Osteocyte (in vitro differentiated cells): Measurements from ENCODE around the gene GOLGA3. TPM values are rescaled to one million over a fixed set of nuclear protein-coding genes. Genes with fewer than 3 reads are reported as not detected.

ENCODE experiments used
- DNase-seq: peaks from one replicate; pipeline ENCODE4 v3.0.0; 2021; ENCODE audit warnings: mixed read lengths; ENCODE audit not compliant: unreplicated experiment; ENCODE audit errors: extremely low spot score
- H3K27ac Mint-ChIP-seq: one replicate; pipeline ENCODE4 v1.8.0; 2021; ENCODE audit warnings: mild to moderate bottlenecking, mixed read lengths; ENCODE audit not compliant: unreplicated experiment
- H3K27me3 Mint-ChIP-seq: one replicate; pipeline ENCODE4 v1.8.0; 2021; ENCODE audit warnings: mixed read lengths; ENCODE audit not compliant: unreplicated experiment
- H3K36me3 Mint-ChIP-seq: one replicate; pipeline ENCODE4 v1.8.0; 2021; ENCODE audit warnings: mixed read lengths; ENCODE audit not compliant: unreplicated experiment
- H3K4me1 Mint-ChIP-seq: one replicate; pipeline ENCODE4 v1.8.0; 2021; ENCODE audit warnings: mixed read lengths; ENCODE audit not compliant: unreplicated experiment
- H3K4me3 Mint-ChIP-seq: one replicate; pipeline ENCODE4 v1.8.0; 2021; ENCODE audit warnings: mild to moderate bottlenecking, moderate library complexity, mixed read lengths; ENCODE audit not compliant: unreplicated experiment
- H3K9me3 Mint-ChIP-seq: one replicate; pipeline ENCODE4 v1.8.0; 2021; ENCODE audit warnings: mixed read lengths; ENCODE audit not compliant: unreplicated experiment
- total RNA-seq: library from RNA; stranded (reverse); gene quantifications from 2 replicates; pipeline ENCODE4 v1.2.1, GENCODE V29; 2021
- TF ChIP-seq, protein P1 (sequence below): fragments of 200-600 bp; sonication (generic); IDR thresholded peaks from 2 replicates; pipeline ENCODE4 v1.5.0; 2021; ENCODE audit warnings: antibody characterized with exemption, mild to moderate bottlenecking, moderate library complexity

The GOLGA3 gene
- total RNA-seq, 1 donor from 2014 or later, result 104 TPM

GRCh38 chr12:132724506-132725241, 104.0 kb downstream of the GOLGA3 start:
- H3K36me3 Mint-ChIP-seq, result peaks cover 47% of the 10 kb centered on the region
- no peak overlapping the region for H3K27ac Mint-ChIP-seq
- TF ChIP-seq, protein P1, sequence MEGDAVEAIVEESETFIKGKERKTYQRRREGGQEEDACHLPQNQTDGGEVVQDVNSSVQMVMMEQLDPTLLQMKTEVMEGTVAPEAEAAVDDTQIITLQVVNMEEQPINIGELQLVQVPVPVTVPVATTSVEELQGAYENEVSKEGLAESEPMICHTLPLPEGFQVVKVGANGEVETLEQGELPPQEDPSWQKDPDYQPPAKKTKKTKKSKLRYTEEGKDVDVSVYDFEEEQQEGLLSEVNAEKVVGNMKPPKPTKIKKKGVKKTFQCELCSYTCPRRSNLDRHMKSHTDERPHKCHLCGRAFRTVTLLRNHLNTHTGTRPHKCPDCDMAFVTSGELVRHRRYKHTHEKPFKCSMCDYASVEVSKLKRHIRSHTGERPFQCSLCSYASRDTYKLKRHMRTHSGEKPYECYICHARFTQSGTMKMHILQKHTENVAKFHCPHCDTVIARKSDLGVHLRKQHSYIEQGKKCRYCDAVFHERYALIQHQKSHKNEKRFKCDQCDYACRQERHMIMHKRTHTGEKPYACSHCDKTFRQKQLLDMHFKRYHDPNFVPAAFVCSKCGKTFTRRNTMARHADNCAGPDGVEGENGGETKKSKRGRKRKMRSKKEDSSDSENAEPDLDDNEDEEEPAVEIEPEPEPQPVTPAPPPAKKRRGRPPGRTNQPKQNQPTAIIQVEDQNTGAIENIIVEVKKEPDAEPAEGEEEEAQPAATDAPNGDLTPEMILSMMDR, result no peak
- no peaks in the 10 kb centered on the region for H3K27me3 Mint-ChIP-seq
- no peaks in the 10 kb centered on the region for H3K9me3 Mint-ChIP-seq
- no peaks in the 10 kb centered on the region for H3K4me1 Mint-ChIP-seq
- DNase-seq, result no peak
- no peak overlapping the region for H3K4me3 Mint-ChIP-seq

GRCh38 chr12:132723764-132724140, 104.9 kb downstream of the GOLGA3 start:
- no peaks in the 10 kb centered on the region for H3K4me1 Mint-ChIP-seq
- DNase-seq, result no peak
- TF ChIP-seq, protein P1, result no peak
- no peak overlapping the region for H3K27ac Mint-ChIP-seq
- H3K27me3 Mint-ChIP-seq, result no peaks in the 10 kb centered on the region
- H3K4me3 Mint-ChIP-seq, result no peak overlapping the region
- peaks cover 46% of the 10 kb centered on the region for H3K36me3 Mint-ChIP-seq
- H3K9me3 Mint-ChIP-seq, result no peaks in the 10 kb centered on the region

- H3K9me3 Mint-ChIP-seq, result no peaks in the 10 kb centered on the region
- peaks cover 41% of the 10 kb centered on the region for H3K36me3 Mint-ChIP-seq
- H3K27me3 Mint-ChIP-seq, result no peaks in the 10 kb centered on the region
- TF ChIP-seq, protein P1, result no peak
- no peak for DNase-seq
- H3K4me1 Mint-ChIP-seq, result no peaks in the 10 kb centered on the region
- no peak overlapping the region for H3K4me3 Mint-ChIP-seq
- no peak overlapping the region for H3K27ac Mint-ChIP-seq
These were observed 105.5 kb downstream of the GOLGA3 start for GRCh38 chr12:132723015-132723763.

- no peak overlapping the region for H3K27ac Mint-ChIP-seq
- H3K9me3 Mint-ChIP-seq, result no peaks in the 10 kb centered on the region
- H3K27me3 Mint-ChIP-seq, result no peaks in the 10 kb centered on the region
- DNase-seq, result no peak
- H3K36me3 Mint-ChIP-seq, result peaks cover 28% of the 10 kb centered on the region
- no peak overlapping the region for H3K4me3 Mint-ChIP-seq
- TF ChIP-seq, protein P1, result no peak
- H3K4me1 Mint-ChIP-seq, result no peaks in the 10 kb centered on the region
These were observed 107.9 kb downstream of the GOLGA3 start for GRCh38 chr12:132720606-132721345.

GRCh38 chr12:132719954-132720324, 108.7 kb downstream of the GOLGA3 start:
- Mint-ChIP-seq H3K9me3 (no peaks in the 10 kb centered on the region), H3K27me3 (no peaks in the 10 kb centered on the region), H3K4me3 (no peak overlapping the region), H3K4me1 (no peaks in the 10 kb centered on the region), H3K27ac (no peak overlapping the region), H3K36me3 (peaks cover 26% of the 10 kb centered on the region)
- TF ChIP-seq, protein P1, result no peak
- no peak for DNase-seq
